Esophagus muscularis mucosa (tissue), 4 donors: Measurements from ENCODE around the gene NAXE.

Source experiments
- EP300 ChIP-seq: sonication (generic); formaldehyde crosslinking; IDR thresholded peaks from one replicate; pipeline ENCODE4 v1.6.1; 2017; ENCODE audit warnings: antibody characterized with exemption
- POLR2A ChIP-seq: fragments of 450-650 bp; IDR thresholded peaks from one replicate; pipeline ENCODE4 v1.6.1; 2017; ENCODE audit warnings: antibody characterized with exemption, moderate library complexity, mild to moderate bottlenecking, low read depth
- POLR2AphosphoS5 ChIP-seq, 2 donors: sonication (generic); formaldehyde crosslinking; IDR thresholded peaks; one replicate each; pipeline ENCODE4 v1.6.1; 2017; ENCODE audit warnings: antibody characterized with exemption in 2 of 2
- TF ChIP-seq, protein P1 (sequence below), 3 experiments: fragments of 200-600 bp in 2 of 3; fragments of 450-650 bp in 1 of 3; sonication (generic) in 2 of 3; IDR thresholded peaks; one replicate each; pipeline ENCODE4 v1.5.1; 2017 to 2019; ENCODE audit warnings: antibody characterized with exemption in 3 of 3, mild to moderate bottlenecking in 2 of 3, moderate library complexity in 1 of 3

DNA sequence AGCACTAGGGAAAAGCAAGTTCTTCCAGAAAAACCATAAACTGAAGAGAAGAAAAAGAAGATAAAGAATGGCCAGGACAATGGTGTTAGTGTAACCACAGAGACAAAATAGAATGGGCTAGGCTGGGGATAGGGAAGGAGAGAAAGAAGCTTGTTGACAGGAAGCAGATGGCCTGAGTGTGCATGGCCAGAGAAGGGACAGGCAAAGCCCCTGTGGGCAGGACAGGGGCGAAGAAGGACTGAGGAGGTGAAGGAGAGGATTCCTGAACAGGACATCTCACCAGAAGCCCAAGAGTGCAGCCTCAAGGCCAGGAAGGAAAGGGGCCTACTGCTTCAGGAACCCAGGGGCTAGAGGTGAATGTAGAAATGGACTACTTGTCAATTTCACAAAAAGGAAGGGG is 48.5 kb upstream of the NAXE start:
- no peak for TF ChIP-seq EP300
- TF ChIP-seq, protein P1, sequence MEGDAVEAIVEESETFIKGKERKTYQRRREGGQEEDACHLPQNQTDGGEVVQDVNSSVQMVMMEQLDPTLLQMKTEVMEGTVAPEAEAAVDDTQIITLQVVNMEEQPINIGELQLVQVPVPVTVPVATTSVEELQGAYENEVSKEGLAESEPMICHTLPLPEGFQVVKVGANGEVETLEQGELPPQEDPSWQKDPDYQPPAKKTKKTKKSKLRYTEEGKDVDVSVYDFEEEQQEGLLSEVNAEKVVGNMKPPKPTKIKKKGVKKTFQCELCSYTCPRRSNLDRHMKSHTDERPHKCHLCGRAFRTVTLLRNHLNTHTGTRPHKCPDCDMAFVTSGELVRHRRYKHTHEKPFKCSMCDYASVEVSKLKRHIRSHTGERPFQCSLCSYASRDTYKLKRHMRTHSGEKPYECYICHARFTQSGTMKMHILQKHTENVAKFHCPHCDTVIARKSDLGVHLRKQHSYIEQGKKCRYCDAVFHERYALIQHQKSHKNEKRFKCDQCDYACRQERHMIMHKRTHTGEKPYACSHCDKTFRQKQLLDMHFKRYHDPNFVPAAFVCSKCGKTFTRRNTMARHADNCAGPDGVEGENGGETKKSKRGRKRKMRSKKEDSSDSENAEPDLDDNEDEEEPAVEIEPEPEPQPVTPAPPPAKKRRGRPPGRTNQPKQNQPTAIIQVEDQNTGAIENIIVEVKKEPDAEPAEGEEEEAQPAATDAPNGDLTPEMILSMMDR (IDR thresholded peaks at IDR 0.05): no peak
- TF ChIP-seq POLR2AphosphoS5 (IDR thresholded peaks at IDR 0.05): no peak
- TF ChIP-seq POLR2A: no peak
